Heart left ventricle (tissue), 13 donors: Measurements from ENCODE around the gene PLCH1.

Experiments
- CTCF ChIP-seq, 12 donors: fragments of 200-600 bp; sonication (generic) in 4 of 12; IDR thresholded peaks; one replicate each; pipeline versions ENCODE4 v1.5.0 to v1.8.0; 2018 to 2022; ENCODE audit warnings: antibody characterized with exemption in 12 of 12, mild to moderate bottlenecking in 5 of 12
- POLR2A ChIP-seq, 2 donors: fragments of 450-650 bp; IDR thresholded peaks; one replicate each; pipeline ENCODE4 v1.6.1; 2017; ENCODE audit warnings: antibody characterized with exemption in 2 of 2, mild to moderate bottlenecking in 2 of 2, moderate library complexity in 2 of 2
- donor health status: ischemic (EF 13 %, LVEDD 7.1; RV severe dilation, severe dysfunction).
- donor health status: DM: no; HTN: yes; CAD: no.
- donor health status: DM: no; HTN: no; CAD: no.
- donor health status: ischemic (EF 25% LVEDD 6.9; RV normal size, moderate dysfunction).
- donor health status: ischemic (EF 25% LVEDD 5.7; RV mildly dilated, moderate dysfunction).
- donor health status: ischemic (EF 35%, LVEDD 5.7; RV mildly dilated, moderate dysfunction).
- donor health status: nonischemic (EF 11% LVEDD 7.7; RV severe dilation, severe dysfunction).
- donor health status: DM: yes; HTN: yes; CAD: no.
- donor health status: PGD.
- donor health status: ischemic (EF 29% LVEDD 5.4; RV normal size, mild dysfunction).
- donor health status: nonischemic (EF 23%, LVEDD 6.1; RV moderate dilation, normal function).

- TF ChIP-seq CTCF (IDR thresholded peaks at IDR 0.05): no peak
- no peak for TF ChIP-seq POLR2A (IDR thresholded peaks at IDR 0.05)
Observed at GRCh38 chr3:155763870-155764463, 19.1 kb upstream of the PLCH1 start.
